ENCODE measurements around the gene R3HDM2.

Gene R3HDM2

GRCh38 chr12:57456145-57456700 lies 25.4 kb upstream of the R3HDM2 start:
- TF ChIP-seq TAF1 (IDR thresholded peaks at IDR 0.05; ENCODE audit: borderline replicate concordance, insufficient read depth, low read length): no peak

DNA sequence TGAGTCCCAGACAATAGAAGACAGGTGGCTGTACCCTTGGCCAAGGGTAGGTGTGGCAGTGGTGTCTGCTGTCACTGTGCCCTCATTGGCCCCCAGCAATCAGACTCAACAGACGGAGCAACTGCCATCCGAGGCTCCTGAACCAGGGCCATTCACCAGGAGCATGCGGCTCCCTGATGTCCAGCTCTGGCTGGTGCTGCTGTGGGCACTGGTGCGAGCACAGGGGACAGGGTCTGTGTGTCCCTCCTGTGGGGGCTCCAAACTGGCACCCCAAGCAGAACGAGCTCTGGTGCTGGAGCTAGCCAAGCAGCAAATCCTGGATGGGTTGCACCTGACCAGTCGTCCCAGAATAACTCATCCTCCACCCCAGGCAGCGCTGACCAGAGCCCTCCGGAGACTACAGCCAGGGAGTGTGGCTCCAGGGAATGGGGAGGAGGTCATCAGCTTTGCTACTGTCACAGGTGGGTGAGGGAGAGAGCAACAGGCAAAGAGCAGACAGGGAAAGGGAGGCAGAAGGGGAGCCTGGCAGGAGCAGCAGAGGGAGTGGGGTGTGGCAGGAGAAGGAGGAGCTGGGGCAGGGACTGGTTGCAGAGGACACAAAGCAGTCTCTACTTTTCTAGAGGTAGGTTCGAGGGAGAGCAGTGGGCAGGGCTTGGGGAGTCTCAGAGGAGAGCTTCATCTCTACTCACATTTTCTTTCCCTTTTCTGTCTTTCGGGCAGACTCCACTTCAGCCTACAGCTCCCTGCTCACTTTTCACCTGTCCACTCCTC lies 24.7 kb upstream of the R3HDM2 start:
- TF ChIP-seq REST (IDR thresholded peaks at IDR 0.05; ENCODE audit: insufficient read depth in 1 of 2, low read depth in 2 of 2, low read length in 2 of 2): no peak
- no peak for TF ChIP-seq TAF1 (IDR thresholded peaks at IDR 0.05; ENCODE audit: borderline replicate concordance, insufficient read depth, low read length)
- no peak for TF ChIP-seq SIN3A (IDR thresholded peaks at IDR 0.05; ENCODE audit: borderline replicate concordance, insufficient read depth, low read length)
- no peak for TF ChIP-seq POLR2AphosphoS5 (IDR thresholded peaks at IDR 0.05; ENCODE audit: low read depth, low read length)
- TF ChIP-seq FOXP2 (optimal IDR thresholded peaks at IDR 0.05; ENCODE audit: borderline replicate concordance, extremely low read depth, extremely low read length, insufficient read depth): no peak

DNA sequence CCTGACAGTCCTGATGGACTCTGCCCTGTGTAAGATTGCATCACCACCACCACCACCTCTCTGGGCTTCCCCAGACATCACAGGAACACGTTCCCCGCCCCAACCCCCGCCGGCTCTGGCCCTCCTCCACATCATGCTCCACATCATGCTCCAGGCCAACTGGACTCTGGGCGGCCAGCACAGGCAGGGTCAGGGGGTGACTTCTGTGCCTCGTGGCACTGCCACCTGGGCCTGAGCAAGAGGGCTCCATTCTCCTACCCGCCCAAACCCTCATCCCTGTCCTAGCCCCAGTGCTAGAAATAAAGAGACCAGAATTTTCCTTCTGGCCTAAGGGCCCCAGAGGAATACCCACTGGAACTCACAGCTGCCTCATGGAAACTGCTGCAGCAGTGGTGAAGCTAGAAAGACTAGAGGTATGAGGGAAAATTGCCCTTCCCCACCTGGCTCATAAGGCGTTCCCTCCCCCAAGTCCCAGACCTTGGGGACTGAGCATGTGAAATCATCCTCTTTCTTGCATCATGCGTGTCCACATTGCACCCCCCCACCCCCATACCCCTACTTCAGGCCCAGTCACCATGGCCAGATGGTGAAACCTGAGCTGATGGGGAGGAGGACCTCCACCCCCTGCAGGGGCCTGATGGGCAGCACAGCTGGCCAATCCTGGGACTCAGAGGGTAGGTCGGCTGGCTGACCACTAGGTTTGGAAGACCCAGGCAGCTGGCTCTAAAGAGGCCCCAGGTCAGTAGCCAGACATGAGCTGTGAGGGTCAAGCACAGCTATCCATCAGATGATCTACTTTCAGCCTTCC lies 23.9 kb upstream of the R3HDM2 start, which contains the start of gene INHBE:
INHBE (plus strand) TSS at position 742 of the 808 bp plus-strand sequence. CDS start 230 bp downstream, outside the sequence.
- no peak for TF ChIP-seq POLR2AphosphoS5 (IDR thresholded peaks at IDR 0.05; ENCODE audit: low read depth, low read length)
- TF ChIP-seq FOXP2 (optimal IDR thresholded peaks at IDR 0.05; ENCODE audit: borderline replicate concordance, extremely low read depth, extremely low read length, insufficient read depth): no peak
- no peak for TF ChIP-seq SIN3A (IDR thresholded peaks at IDR 0.05; ENCODE audit: borderline replicate concordance, insufficient read depth, low read length)
- TF ChIP-seq REST (IDR thresholded peaks at IDR 0.05; ENCODE audit: insufficient read depth in 1 of 2, low read depth in 2 of 2, low read length in 2 of 2): no peak
- TF ChIP-seq TAF1 (IDR thresholded peaks at IDR 0.05; ENCODE audit: borderline replicate concordance, insufficient read depth, low read length): no peak

DNA sequence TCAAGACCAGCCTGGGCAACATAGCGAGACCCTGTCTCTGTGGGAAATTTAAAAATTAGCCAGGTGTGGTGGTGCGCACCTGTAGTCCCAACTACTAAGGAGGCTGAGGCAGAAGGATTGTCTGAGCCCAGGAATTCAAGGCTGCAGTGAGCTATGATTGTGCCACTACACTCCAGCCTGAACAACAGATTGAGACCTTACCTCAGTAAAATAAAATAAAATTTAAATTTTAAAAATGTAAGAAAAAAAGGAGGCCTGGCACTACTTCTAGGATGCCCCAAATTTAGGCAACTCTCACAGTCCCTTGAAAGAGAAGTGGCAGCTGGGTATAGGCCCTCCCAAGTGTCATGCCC lies 23.3 kb upstream of the R3HDM2 start:
- TF ChIP-seq FOXP2 (optimal IDR thresholded peaks at IDR 0.05; ENCODE audit: borderline replicate concordance, extremely low read depth, extremely low read length, insufficient read depth) (no peak), REST (IDR thresholded peaks at IDR 0.05; ENCODE audit: insufficient read depth in 1 of 2, low read depth in 2 of 2, low read length in 2 of 2) (no peak), TAF1 (IDR thresholded peaks at IDR 0.05; ENCODE audit: borderline replicate concordance, insufficient read depth, low read length) (no peak), POLR2AphosphoS5 (IDR thresholded peaks at IDR 0.05; ENCODE audit: low read depth, low read length) (no peak), SIN3A (IDR thresholded peaks at IDR 0.05; ENCODE audit: borderline replicate concordance, insufficient read depth, low read length) (no peak)

DNA sequence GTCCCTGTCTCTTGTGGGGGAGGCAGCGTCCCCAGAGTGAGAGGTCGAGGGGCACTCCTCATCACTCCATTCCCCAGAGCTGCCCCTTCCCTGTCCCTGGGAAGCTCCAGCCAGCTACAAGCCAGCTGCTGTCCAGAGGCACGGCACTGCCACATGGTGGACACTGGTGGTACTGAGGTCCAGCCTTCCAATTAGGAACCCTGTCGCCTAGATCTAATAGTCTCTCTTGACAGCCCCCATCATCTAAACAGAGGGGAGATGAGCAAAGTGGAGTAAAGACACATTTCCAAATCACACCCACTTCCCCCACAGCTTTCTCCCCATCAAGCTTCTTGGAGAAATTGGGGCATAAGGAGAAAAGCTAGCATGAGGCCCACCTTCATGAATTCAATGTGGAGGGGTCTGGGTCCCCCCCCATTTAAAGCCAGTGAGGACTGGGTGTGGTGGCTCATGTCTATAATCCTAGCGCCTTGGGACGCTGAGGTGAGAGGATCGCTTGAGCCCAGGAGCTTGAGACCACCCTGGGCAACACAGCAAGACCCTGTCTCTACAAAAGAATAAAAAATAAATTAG lies 22.2 kb upstream of the R3HDM2 start:
- TF ChIP-seq FOXP2 (optimal IDR thresholded peaks at IDR 0.05; ENCODE audit: borderline replicate concordance, extremely low read depth, extremely low read length, insufficient read depth) (no peak), REST (IDR thresholded peaks at IDR 0.05; ENCODE audit: insufficient read depth in 1 of 2, low read depth in 2 of 2, low read length in 2 of 2) (0 out of 4 replicates have a peak, but pooled peaks of 1 of the 2 experiments have one; percentile 26), POLR2AphosphoS5 (IDR thresholded peaks at IDR 0.05; ENCODE audit: low read depth, low read length) (no peak), SIN3A (IDR thresholded peaks at IDR 0.05; ENCODE audit: borderline replicate concordance, insufficient read depth, low read length) (no peak), TAF1 (IDR thresholded peaks at IDR 0.05; ENCODE audit: borderline replicate concordance, insufficient read depth, low read length) (no peak)

Data from PFSK-1 (cell line).